Fibroblast of lung (primary cell): ENCODE measurements around the gene FNTB. TPM values are rescaled to one million over a fixed set of nuclear protein-coding genes. Genes with fewer than 3 reads are reported as not detected.

Source experiments
- DNase-seq, 2 donors: peaks; one replicate each; pipeline versions ENCODE4 v3.0.0 to v3.0.0-alpha.2; 2010; ENCODE audit warnings: low read depth in 2 of 2
- H2AFZ ChIP-seq: 2 replicates; pipeline ENCODE4 v1.5.1; 2012; ENCODE audit warnings: low read length, control low read depth, inconsistent platforms
- H3K27ac ChIP-seq: 2 replicates; pipeline ENCODE4 v1.5.1; 2011; ENCODE audit warnings: low read length, control low read depth; ENCODE audit not compliant: insufficient read depth
- H3K27me3 ChIP-seq: 2 replicates; pipeline ENCODE4 v1.5.1; 2011; ENCODE audit warnings: mild to moderate bottlenecking, low read length; ENCODE audit not compliant: control insufficient read depth, insufficient read depth
- H3K36me3 ChIP-seq: 2 replicates; pipeline ENCODE4 v1.5.1; 2011; ENCODE audit warnings: low read length; ENCODE audit not compliant: control insufficient read depth, insufficient read depth
- H3K4me1 ChIP-seq: 2 replicates; pipeline ENCODE4 v1.5.1; 2011; ENCODE audit warnings: low read length; ENCODE audit not compliant: control insufficient read depth, insufficient read depth; ENCODE audit errors: extremely low read depth
- H3K4me2 ChIP-seq: 2 replicates; pipeline ENCODE4 v1.5.1; 2011; ENCODE audit warnings: low read length, control low read depth; ENCODE audit not compliant: insufficient read depth; ENCODE audit errors: extremely low read depth
- H3K4me3 ChIP-seq, 4 experiments: fragments of 200-600 bp in 1 of 4; sonication (generic) in 1 of 4; replicated peaks in 1 of 4; 2 replicates each; pipeline ENCODE4 v1.5.1; 2011 to 2016; ENCODE audit warnings: low read length in 4 of 4, low read depth in 3 of 4, mild to moderate bottlenecking in 3 of 4, control low read depth in 2 of 4, inconsistent platforms in 1 of 4, mixed read lengths in 1 of 4; ENCODE audit not compliant: insufficient read depth in 1 of 4; ENCODE audit errors: control extremely low read depth in 1 of 4
- H3K79me2 ChIP-seq: 2 replicates; pipeline ENCODE4 v1.5.1; 2012; ENCODE audit warnings: mild to moderate bottlenecking, low read length, inconsistent platforms; ENCODE audit not compliant: control insufficient read depth, insufficient read depth
- H3K9ac ChIP-seq: 2 replicates; pipeline ENCODE4 v1.5.1; 2011; ENCODE audit warnings: mild to moderate bottlenecking, low read length, control low read depth; ENCODE audit not compliant: insufficient read depth
- H3K9me3 ChIP-seq: 2 replicates; pipeline ENCODE4 v1.5.1; 2012; ENCODE audit warnings: low read depth, low read length; ENCODE audit not compliant: control insufficient read depth, insufficient read depth
- H4K20me1 ChIP-seq: 2 replicates; pipeline ENCODE4 v1.5.1; 2011; ENCODE audit warnings: low read length; ENCODE audit not compliant: control insufficient read depth, insufficient read depth; ENCODE audit errors: extremely low read depth
- CTCF ChIP-seq, 2 donors: IDR thresholded peaks in 1 of 2; conservative IDR thresholded peaks in 1 of 2; 1 replicate in 1 of 2; 2 replicates in 1 of 2; pipeline ENCODE4 v1.5.1; 2011 to 2012; ENCODE audit warnings: low read length in 2 of 2, control low read depth in 1 of 2, inconsistent platforms in 1 of 2, low read depth in 1 of 2, mild to moderate bottlenecking in 1 of 2
- EZH2 ChIP-seq: IDR thresholded peaks from 2 replicates; pipeline ENCODE4 v1.5.1; 2012; ENCODE audit warnings: low read length, control low read depth, mild to moderate bottlenecking; ENCODE audit errors: missing control alignments
- polyA plus RNA-seq, 2 donors: library from polyadenylated mRNA; depleted of rRNA in 1 of 2; stranded (reverse) in 1 of 2; unstranded in 1 of 2; fragments of >200 nt; gene quantifications; 2 replicates each; pipeline ENCODE4 v1.2.1, GENCODE V29; 2011 to 2012; ENCODE audit warnings: missing spikeins in 1 of 2
- total RNA-seq: library from RNA; depleted of rRNA; stranded (reverse); fragments of >200 nt; gene quantifications from 2 replicates; pipeline ENCODE4 v1.2.1, GENCODE V29; 2014

Gene FNTB
- total and polyA plus RNA-seq, 2 donors (not counting 1 experiment from before 2014, with no cell fraction given): 8.8 to 13.2 TPM

DNA sequence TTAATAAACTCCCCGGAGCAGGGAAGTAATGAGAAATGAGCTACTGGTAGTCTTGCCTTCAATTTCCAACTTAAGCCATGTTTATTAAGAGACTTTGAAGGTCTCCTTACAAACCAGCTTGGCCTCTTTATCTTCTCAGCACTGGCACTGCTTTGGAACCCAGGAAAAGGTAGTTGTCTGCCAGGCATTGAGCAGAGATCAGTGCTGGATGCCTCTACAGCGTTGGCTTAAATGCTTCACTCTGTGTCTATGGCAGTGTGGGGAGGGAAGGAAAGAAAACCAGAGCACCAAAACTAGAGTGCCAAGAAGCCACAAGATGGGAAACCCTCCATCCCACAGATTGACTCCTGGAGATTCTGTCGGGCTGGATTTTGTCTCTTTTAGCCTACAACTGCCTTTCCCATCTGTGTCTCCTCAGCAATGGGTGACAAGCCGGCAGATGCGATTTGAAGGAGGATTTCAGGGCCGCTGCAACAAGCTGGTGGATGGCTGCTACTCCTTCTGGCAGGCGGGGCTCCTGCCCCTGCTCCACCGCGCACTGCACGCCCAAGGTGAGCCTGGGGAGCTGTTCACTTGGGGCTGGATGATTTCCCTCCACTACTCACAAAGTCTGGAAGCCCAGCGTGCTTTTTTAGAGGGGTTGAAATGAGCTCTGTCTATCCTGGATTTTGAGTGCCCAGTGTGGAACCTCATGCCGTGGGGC, 57.3 kb downstream of the FNTB start:
- Histone ChIP-seq H3K4me1 (no peaks in the 10 kb centered on the region), H3K27me3 (no peaks in the 10 kb centered on the region), H3K4me2 (no peak overlapping the region), H3K9me3 (no peaks in the 10 kb centered on the region), H3K9ac (no peak overlapping the region), H2AFZ (no peak overlapping the region), H3K79me2 (no peaks in the 10 kb centered on the region), H4K20me1 (no peaks in the 10 kb centered on the region), H3K4me3 (no peak overlapping the region), H3K36me3 (peaks cover 1% of the 10 kb centered on the region), H3K27ac (no peak overlapping the region)
- TF ChIP-seq EZH2 (no peak), CTCF (conservative IDR thresholded peaks at IDR 0.05 in 1 of 2, IDR thresholded peaks at IDR 0.05 in 1 of 2; ENCODE audit: low read depth in 1 of 2, low read length in 2 of 2) (no peak)
- no peak for DNase-seq

GRCh38 chr14:65044596-65044959, 57.9 kb downstream of the FNTB start:
- H3K9me3 ChIP-seq: no peaks in the 10 kb centered on the region
- TF ChIP-seq CTCF (conservative IDR thresholded peaks at IDR 0.05 in 1 of 2, IDR thresholded peaks at IDR 0.05 in 1 of 2; ENCODE audit: low read depth in 1 of 2, low read length in 2 of 2) (no peak), EZH2 (no peak)
- H3K4me3 ChIP-seq: no peak overlapping the region
- no peak overlapping the region for H2AFZ ChIP-seq
- H3K4me1 ChIP-seq: no peaks in the 10 kb centered on the region
- H3K9ac ChIP-seq: no peak overlapping the region
- DNase-seq: no peak
- peaks cover 1% of the 10 kb centered on the region for H3K36me3 ChIP-seq
- H3K27ac ChIP-seq: no peak overlapping the region
- no peak overlapping the region for H3K4me2 ChIP-seq
- H4K20me1 ChIP-seq: no peaks in the 10 kb centered on the region
- no peaks in the 10 kb centered on the region for H3K27me3 ChIP-seq
- no peaks in the 10 kb centered on the region for H3K79me2 ChIP-seq

- H2AFZ ChIP-seq: no peak overlapping the region
- no peak overlapping the region for H3K4me2 ChIP-seq
- TF ChIP-seq CTCF (conservative IDR thresholded peaks at IDR 0.05 in 1 of 2, IDR thresholded peaks at IDR 0.05 in 1 of 2; ENCODE audit: low read depth in 1 of 2, low read length in 2 of 2) (no peak), EZH2 (no peak)
- H3K27me3 ChIP-seq: no peaks in the 10 kb centered on the region
- peaks cover 1% of the 10 kb centered on the region for H3K36me3 ChIP-seq
- H3K9me3 ChIP-seq: no peaks in the 10 kb centered on the region
- H3K79me2 ChIP-seq: no peaks in the 10 kb centered on the region
- no peak for DNase-seq
- no peaks in the 10 kb centered on the region for H4K20me1 ChIP-seq
- no peak overlapping the region for H3K9ac ChIP-seq
- H3K27ac ChIP-seq: no peak overlapping the region
- no peak overlapping the region for H3K4me3 ChIP-seq
- H3K4me1 ChIP-seq: no peaks in the 10 kb centered on the region
Observed at GRCh38 chr14:65045006-65045405, 58.3 kb downstream of the FNTB start.
